ENCODE data around the gene CCDC88C. TPM values are rescaled to one million over a fixed set of nuclear protein-coding genes. Genes with fewer than 3 reads are reported as not detected.

Gene CCDC88C
- total RNA-seq, 2 donors from 2014 or later: 4.0 to 4.4 TPM

GRCh38 chr14:91320266-91320665, 97.4 kb downstream of the CCDC88C start:
- Histone ChIP-seq H3K4me3 (no peak overlapping the region), H3K9me3 (no peaks in the 10 kb centered on the region), H3K27ac (no peak overlapping the region), H3K4me1 (peaks cover 0 to 52% of the 10 kb centered on the region in 2 donors), H3K27me3 (no peaks in the 10 kb centered on the region), H3K36me3 (no peaks in the 10 kb centered on the region)
- no peak for DNase-seq (ENCODE audit: low spot score)
- TF ChIP-seq CTCF (IDR thresholded peaks at IDR 0.05): no peak

DNA sequence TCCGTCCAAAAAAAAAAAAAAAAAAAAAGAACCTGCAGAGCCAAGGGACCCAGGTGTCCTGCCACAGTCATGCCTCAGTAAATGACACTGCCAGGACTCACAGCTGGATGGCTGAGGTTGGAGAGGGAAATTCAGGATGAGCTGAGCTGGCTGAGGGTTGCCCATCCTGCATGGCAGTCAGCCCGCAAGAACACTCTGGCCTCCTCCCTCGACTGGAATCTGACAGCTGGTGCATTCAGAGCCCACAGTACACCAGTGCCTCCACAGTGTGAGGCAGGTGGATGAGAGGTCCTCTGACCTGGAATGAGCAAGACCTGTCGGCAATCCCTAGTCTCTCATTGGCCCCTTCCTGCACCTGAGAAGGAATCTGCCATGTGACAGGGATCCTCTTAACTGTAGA, 98.7 kb downstream of the CCDC88C start:
- no peak for TF ChIP-seq CTCF (IDR thresholded peaks at IDR 0.05)
- no peak overlapping the region for H3K27ac ChIP-seq
- peaks cover 0 to 38% of the 10 kb centered on the region in 2 donors for H3K4me1 ChIP-seq
- no peaks in the 10 kb centered on the region for H3K9me3 ChIP-seq
- no peaks in the 10 kb centered on the region for H3K27me3 ChIP-seq
- H3K4me3 ChIP-seq: no peak overlapping the region
- DNase-seq (ENCODE audit: low spot score): no peak
- no peaks in the 10 kb centered on the region for H3K36me3 ChIP-seq

DNA sequence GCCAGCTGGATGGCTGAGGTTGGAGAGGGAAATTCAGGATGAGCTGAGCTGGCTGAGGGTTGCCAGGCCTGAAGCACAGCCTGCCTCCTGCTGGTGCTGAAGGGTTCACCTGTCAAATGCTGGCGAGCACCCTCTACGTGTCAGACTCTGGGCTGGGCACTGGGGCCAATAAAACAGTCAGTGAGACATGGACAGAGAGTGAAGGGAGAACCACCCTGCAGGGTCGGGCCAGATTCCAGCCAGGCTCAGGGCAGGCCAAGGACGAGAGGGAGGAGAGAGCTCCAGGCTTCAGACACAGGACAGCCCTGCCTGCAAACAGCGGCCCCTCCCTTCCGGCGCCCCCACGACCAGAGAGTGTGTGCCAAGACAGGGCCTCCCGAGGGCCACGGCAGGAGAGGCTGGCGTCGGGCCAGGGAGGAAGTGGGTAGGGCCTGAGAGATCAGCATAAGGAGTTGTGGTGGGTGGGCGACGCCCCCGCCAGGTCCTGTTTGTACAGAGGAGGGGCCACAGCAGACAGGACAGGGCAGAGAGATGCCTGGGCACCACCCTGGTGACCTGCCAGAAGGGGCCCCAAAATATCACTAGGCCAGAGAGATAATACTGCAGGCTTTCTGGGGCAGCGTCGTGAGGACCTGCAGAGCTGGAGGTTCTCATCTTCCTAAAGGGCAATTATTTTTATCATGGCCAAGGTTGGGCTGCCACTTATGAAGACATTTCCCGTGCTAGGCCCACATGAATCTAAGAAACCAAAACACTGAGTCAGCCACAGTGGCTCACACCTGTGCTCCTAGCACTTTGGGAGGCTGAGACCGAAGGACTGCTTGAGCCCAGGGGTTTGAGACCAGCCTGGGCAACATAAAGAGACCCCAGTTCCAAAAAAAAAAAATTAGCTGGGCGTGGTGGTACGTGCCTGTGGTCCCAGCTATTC, 100.0 kb downstream of the CCDC88C start:
- Histone ChIP-seq H3K4me3 (no peak overlapping the region), H3K27ac (peak overlapping the region in 1 of 2 donors; percentile 35), H3K4me1 (peaks cover 0 to 27% of the 10 kb centered on the region in 2 donors)

DNA sequence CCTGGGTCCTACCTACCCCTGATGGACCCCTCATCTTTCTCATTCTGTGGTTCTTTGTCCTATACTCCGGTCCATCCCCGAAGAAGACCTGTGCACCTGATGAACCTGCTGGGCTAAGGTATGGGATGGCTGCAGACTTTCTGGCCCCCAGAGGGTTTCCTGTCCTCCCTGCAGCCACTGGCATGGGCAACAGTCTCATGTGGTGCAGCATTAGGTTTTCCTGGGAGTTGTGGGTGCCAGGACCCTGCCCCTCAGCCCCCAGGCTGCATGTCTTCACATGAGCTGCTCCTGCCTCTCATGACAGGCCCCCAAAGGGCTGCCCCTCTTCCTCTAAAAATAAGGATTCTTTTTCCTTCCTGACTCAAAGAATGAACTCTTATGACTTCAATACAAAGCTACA, 100.9 kb downstream of the CCDC88C start:
- Histone ChIP-seq H3K27me3 (no peaks in the 10 kb centered on the region), H3K9me3 (no peaks in the 10 kb centered on the region), H3K4me3 (no peak overlapping the region), H3K4me1 (peaks cover 0 to 27% of the 10 kb centered on the region in 2 donors), H3K36me3 (no peaks in the 10 kb centered on the region), H3K27ac (no peak overlapping the region)
- TF ChIP-seq CTCF (IDR thresholded peaks at IDR 0.05): no peak
- no peak for DNase-seq (ENCODE audit: low spot score)

More for the DNA sequence above, 100.0 kb downstream of the CCDC88C start:
- DNase-seq (ENCODE audit: low spot score): peak; percentile 69
- H3K9me3 ChIP-seq: no peaks in the 10 kb centered on the region
- H3K27me3 ChIP-seq: no peaks in the 10 kb centered on the region
- TF ChIP-seq CTCF (IDR thresholded peaks at IDR 0.05): peak in 1 of 2 donors; percentile 39
- no peaks in the 10 kb centered on the region for H3K36me3 ChIP-seq

DNA sequence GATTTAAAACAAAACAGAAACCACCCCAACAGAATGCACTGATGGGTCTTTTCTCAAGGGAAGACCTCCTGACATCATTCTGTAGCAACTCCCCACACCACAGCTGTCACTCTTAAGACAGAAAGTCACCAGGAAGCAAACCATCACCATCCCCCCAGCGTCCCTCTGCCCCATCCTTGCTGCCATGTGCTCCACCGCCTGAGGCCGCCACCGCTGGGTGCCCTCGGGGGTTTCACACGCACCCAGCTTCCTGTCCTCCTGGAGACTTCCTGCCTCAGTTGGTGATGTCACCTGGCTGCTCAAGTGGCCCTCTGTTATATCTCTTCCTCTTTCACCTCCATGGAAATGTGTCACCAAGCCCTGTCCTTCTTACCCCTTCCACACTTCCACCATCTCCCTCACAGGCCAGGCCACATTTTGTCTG, 101.8 kb downstream of the CCDC88C start:
- Histone ChIP-seq H3K27ac (no peak overlapping the region), H3K9me3 (no peaks in the 10 kb centered on the region), H3K4me3 (no peak overlapping the region), H3K27me3 (no peaks in the 10 kb centered on the region), H3K4me1 (peaks cover 0 to 27% of the 10 kb centered on the region in 2 donors), H3K36me3 (no peaks in the 10 kb centered on the region)
- no peak for DNase-seq (ENCODE audit: low spot score)
- no peak for TF ChIP-seq CTCF (IDR thresholded peaks at IDR 0.05)

Data from right atrium auricular region (tissue), 2 donors.